Measurements from ENCODE around the gene AMY2B. TPM values are rescaled to one million over a fixed set of nuclear protein-coding genes. Genes with fewer than 3 reads are reported as not detected.

AMY2B gene
- total and polyA plus RNA-seq, 2 of the 13 experiments (the other 11 are each of a cell fraction or from before 2014, with no cell fraction given), result 1.3 to 1.9 TPM

- TF ChIP-seq ZNF407 (CRISPR knock-in tag; IDR thresholded peaks at IDR 0.05; ENCODE audit: not compliant biosample characterization) (no peak), NR2C2 (CRISPR knock-in tag; IDR thresholded peaks at IDR 0.05; ENCODE audit: borderline replicate concordance) (no peak), ZBTB21 (CRISPR knock-in tag; IDR thresholded peaks at IDR 0.05) (0 out of 2 replicates have a peak, but pooled peaks have one; percentile 23), ELF1 (CRISPR knock-in tag; IDR thresholded peaks at IDR 0.05) (peak; percentile 97), TBX2 (CRISPR knock-in tag; IDR thresholded peaks at IDR 0.05; ENCODE audit: borderline replicate concordance) (0 out of 2 replicates have a peak, but pooled peaks have one; percentile 29), RARA (CRISPR knock-in tag; IDR thresholded peaks at IDR 0.05) (no peak), CBX1 (IDR thresholded peaks at IDR 0.05; ENCODE audit: low read depth) (no peak), ZNF256 (CRISPR knock-in tag; conservative IDR thresholded peaks at IDR 0.05) (0 out of 2 replicates have a peak, but pooled peaks have one; percentile 41), ZNF337 (CRISPR knock-in tag; IDR thresholded peaks at IDR 0.05; ENCODE audit: borderline replicate concordance, low read depth) (no peak), CHD4 (IDR thresholded peaks at IDR 0.05; ENCODE audit: borderline replicate concordance, low read length) (0 out of 2 replicates have a peak, but pooled peaks have one; percentile 9), HCFC1 (IDR thresholded peaks at IDR 0.05; ENCODE audit: low read depth, low read length) (peak; percentile 39; the same call in 1 of the 2 replicates), MXI1 (IDR thresholded peaks at IDR 0.05; ENCODE audit: borderline replicate concordance, low read depth, low read length) (0 out of 3 replicates have a peak, but pooled peaks have one; percentile 30), ZNF383 (CRISPR knock-in tag; IDR thresholded peaks at IDR 0.05; ENCODE audit: borderline replicate concordance) (no peak), RXRB (CRISPR knock-in tag; IDR thresholded peaks at IDR 0.05; ENCODE audit: borderline replicate concordance) (peak; percentile 18; the same call in 1 of the 2 replicates), ZNF274 (CRISPR knock-in tag; IDR thresholded peaks at IDR 0.05) (peak; percentile 62; the same call in 1 of the 2 replicates), ZNF761 (CRISPR knock-in tag; conservative IDR thresholded peaks at IDR 0.05) (no peak), YEATS4 (CRISPR knock-in tag; IDR thresholded peaks at IDR 0.05; ENCODE audit: borderline replicate concordance) (peak; percentile 65), TOPORS (CRISPR knock-in tag; IDR thresholded peaks at IDR 0.05) (no peak), ELF3 (CRISPR knock-in tag; IDR thresholded peaks at IDR 0.05) (peak; percentile 92), HOXA5 (CRISPR knock-in tag; IDR thresholded peaks at IDR 0.05) (no peak), ATF5 (CRISPR knock-in tag; IDR thresholded peaks at IDR 0.05; ENCODE audit: low read depth) (no peak), ZNF329 (CRISPR knock-in tag; IDR thresholded peaks at IDR 0.05; ENCODE audit: low read depth) (no peak)
Measured at GRCh38 chr1:103525607-103526507, 45.5 kb upstream of the AMY2B start, which contains the start of gene RNPC3 (continued).

All from HepG2 (cell line).